Measurements from ENCODE around the gene FAM167B.

DNA sequence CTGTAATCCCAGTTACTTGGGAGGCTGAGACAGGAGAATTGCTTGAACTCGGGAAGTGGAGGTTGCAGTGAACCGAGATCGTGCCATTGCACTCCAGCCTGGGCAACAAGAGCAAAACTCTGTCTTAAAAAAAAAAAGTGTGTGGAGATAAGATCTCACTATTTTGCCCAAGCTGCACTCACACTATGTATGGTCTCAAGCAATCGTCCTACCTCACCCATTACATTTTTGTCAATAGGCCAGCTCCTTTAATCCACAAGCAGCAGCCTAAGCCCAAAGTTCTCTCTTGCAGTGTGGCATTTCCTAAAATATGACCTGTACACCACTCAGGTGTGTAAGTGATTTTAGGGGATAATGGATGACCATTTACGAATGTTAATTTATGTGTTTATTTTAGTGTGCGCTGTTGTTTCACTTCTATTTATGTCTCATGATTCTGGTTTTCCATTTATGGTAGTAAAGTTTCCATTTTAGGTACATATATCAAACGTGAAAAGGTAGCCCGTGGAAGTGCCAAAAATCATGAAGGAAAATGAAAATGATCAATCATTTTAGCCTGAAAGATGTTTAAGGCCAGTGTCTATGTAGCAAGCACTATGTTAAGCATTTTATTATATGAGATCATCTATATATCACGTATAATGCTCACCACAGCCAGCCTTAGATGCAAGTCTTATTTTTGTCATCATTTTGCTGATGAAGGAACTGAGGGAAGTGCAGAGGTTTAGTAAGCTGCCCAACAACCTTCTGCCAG is 9.6 kb downstream of the FAM167B start:
- TF ChIP-seq, protein P1, sequence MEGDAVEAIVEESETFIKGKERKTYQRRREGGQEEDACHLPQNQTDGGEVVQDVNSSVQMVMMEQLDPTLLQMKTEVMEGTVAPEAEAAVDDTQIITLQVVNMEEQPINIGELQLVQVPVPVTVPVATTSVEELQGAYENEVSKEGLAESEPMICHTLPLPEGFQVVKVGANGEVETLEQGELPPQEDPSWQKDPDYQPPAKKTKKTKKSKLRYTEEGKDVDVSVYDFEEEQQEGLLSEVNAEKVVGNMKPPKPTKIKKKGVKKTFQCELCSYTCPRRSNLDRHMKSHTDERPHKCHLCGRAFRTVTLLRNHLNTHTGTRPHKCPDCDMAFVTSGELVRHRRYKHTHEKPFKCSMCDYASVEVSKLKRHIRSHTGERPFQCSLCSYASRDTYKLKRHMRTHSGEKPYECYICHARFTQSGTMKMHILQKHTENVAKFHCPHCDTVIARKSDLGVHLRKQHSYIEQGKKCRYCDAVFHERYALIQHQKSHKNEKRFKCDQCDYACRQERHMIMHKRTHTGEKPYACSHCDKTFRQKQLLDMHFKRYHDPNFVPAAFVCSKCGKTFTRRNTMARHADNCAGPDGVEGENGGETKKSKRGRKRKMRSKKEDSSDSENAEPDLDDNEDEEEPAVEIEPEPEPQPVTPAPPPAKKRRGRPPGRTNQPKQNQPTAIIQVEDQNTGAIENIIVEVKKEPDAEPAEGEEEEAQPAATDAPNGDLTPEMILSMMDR (IDR thresholded peaks at IDR 0.05 in 8 of 11, conservative IDR thresholded peaks at IDR 0.05 in 3 of 11): no peak
- no peak for TF ChIP-seq POLR2AphosphoS5 (IDR thresholded peaks at IDR 0.05)
